ENCODE results near the gene STIP1. TPM values are rescaled to one million over a fixed set of nuclear protein-coding genes. Genes with fewer than 3 reads are reported as not detected.

STIP1 gene
- total RNA-seq, 1 experiment from 2014 or later: 336 TPM

DNA sequence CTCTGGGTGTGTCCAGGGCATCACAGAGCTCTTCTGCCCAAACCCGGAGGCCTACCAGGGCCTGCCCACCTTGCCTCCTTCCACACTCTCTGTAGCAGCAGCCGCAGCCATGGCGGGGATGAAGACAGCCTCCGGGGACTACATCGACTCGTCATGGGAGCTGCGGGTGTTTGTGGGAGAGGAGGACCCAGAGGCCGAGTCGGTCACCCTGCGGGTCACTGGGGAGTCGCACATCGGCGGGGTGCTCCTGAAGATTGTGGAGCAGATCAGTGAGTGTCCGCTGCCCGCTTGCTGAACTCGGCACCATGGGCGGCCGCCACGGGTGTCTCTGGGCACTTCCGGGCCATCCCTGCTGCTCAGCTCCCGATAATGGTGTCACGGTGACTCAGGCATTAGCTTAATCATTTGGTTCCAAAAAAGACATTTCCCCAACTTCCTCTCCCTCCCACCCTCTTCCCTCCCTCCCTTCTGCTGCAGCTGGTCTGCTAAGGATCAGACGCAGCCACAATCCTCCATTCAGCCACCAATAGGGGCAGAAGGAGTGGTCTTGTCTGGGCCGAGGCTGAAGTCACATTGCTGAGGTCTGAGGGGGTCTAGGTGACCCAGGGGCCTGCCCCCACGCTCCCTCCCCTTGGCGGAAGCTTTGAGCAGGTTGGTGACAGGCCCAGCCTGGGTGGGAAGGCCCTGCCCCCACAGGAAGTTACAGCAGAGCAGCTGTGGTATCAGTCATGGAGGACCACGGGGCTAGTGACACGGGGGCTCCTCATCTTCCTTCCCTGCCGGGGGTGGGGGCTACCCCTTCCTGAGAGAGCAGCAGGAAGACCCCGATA is 21.5 kb downstream of the STIP1 start:
- ChIA-PET POLR2A (interaction anchor here (0.9 kb wide), 1 partner anchor 23 kb away, joined by 4 read pairs; no protein-coding TSS in a partner anchor), CTCF (interaction anchor here (4.6 kb wide), 1 partner anchor 95 kb away, joined by 80 read pairs; the partner anchor contains the start of genes CATSPERZ and ESRRA)
- intact Hi-C loops (cut with micrococcal nuclease): no loop called here

More for the DNA sequence above, 21.5 kb downstream of the STIP1 start:
- Histone ChIP-seq H3K4me1 (ENCODE audit: control insufficient read depth in 1 of 2, insufficient read depth in 2 of 2, low read length in 2 of 2) (peaks cover 0 to 8% of the 10 kb centered on the region in 2 experiments; a peak in 1 of 4 replicates), H3K27me3 (ENCODE audit: insufficient read depth, low read length) (no peaks in the 10 kb centered on the region), H3K36me3 (ENCODE audit: control insufficient read depth in 1 of 2, insufficient read depth in 2 of 2, low read length in 2 of 2) (peaks cover 24 to 31% of the 10 kb centered on the region in 2 experiments), H3K9ac (ENCODE audit: low read length) (no peak overlapping the region), H3K9me2 (ENCODE audit: insufficient read depth) (no peaks in the 10 kb centered on the region), H3K4me2 (ENCODE audit: low read length) (no peak overlapping the region), H3K27ac (ENCODE audit: low read depth, low read length) (no peak overlapping the region; the same call in 1 of the 2 replicates), H4K20me1 (ENCODE audit: insufficient read depth) (no peaks in the 10 kb centered on the region), H3K4me3 (replicated peaks in 1 of 2; ENCODE audit: low read depth in 1 of 2, low read length in 2 of 2) (no peak overlapping the region), H3K79me2 (ENCODE audit: insufficient read depth, low read length) (peaks cover 9% of the 10 kb centered on the region; the same call in 1 of the 2 replicates), H2AFZ (ENCODE audit: low read depth, low read length, poor library complexity, severe bottlenecking) (no peak overlapping the region), H3K9me3 (ENCODE audit: control insufficient read depth in 1 of 2, insufficient read depth in 1 of 2, low read depth in 1 of 2, low read length in 2 of 2) (no peaks in the 10 kb centered on the region)
- RAD21 ChIA-PET (ENCODE audit: low non-redundant PET in 1 of 2, low total read pairs in 2 of 2, uncharacterized antibody in 2 of 2, unreplicated experiment in 2 of 2): no interaction called here
- DNase-seq (ENCODE audit: low read depth, low spot score) (no peak), ATAC-seq (no peak)
- BruUV-seq (replicated peaks): no TSS peak
- TF ChIP-seq RAD21 (IDR thresholded peaks at IDR 0.05; ENCODE audit: low read depth) (no peak), SP1 (IDR thresholded peaks at IDR 0.05; ENCODE audit: low read depth) (no peak)
- TF ChIP-seq, protein P1, sequence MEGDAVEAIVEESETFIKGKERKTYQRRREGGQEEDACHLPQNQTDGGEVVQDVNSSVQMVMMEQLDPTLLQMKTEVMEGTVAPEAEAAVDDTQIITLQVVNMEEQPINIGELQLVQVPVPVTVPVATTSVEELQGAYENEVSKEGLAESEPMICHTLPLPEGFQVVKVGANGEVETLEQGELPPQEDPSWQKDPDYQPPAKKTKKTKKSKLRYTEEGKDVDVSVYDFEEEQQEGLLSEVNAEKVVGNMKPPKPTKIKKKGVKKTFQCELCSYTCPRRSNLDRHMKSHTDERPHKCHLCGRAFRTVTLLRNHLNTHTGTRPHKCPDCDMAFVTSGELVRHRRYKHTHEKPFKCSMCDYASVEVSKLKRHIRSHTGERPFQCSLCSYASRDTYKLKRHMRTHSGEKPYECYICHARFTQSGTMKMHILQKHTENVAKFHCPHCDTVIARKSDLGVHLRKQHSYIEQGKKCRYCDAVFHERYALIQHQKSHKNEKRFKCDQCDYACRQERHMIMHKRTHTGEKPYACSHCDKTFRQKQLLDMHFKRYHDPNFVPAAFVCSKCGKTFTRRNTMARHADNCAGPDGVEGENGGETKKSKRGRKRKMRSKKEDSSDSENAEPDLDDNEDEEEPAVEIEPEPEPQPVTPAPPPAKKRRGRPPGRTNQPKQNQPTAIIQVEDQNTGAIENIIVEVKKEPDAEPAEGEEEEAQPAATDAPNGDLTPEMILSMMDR (IDR thresholded peaks at IDR 0.05 in 2 of 3, conservative IDR thresholded peaks at IDR 0.05 in 1 of 3; ENCODE audit: borderline replicate concordance in 1 of 3, insufficient read depth in 1 of 3, low read depth in 2 of 3, low read length in 2 of 3): no peak

All from HCT116 (cell line).